Endothelial cell of umbilical vein (primary cell): ENCODE results near the gene DDR1. TPM values are rescaled to one million over a fixed set of nuclear protein-coding genes. Genes with fewer than 3 reads are reported as not detected.

ENCODE experiments used
- BruUV-seq: library from RNA; stranded (reverse); fragments of 400-500 nt; replicated peaks from 2 replicates; lab custom pipeline; 2021; lab: Mats Ljungman, UMichigan
- CTCF ChIA-PET: fragments of 300-600, 350-600 bp; sonication (Branson Sonifier 250); formaldehyde crosslinking; loops from one replicate; lab custom pipeline; 2021; ENCODE audit warnings: antibody characterized with exemption, inconsistent platforms; lab: Charles Lee
- POLR2A ChIA-PET: fragments of 300-600, 350-600 bp; sonication (Branson Sonifier 250); formaldehyde crosslinking; loops from one replicate; lab custom pipeline; 2021; ENCODE audit warnings: antibody characterized with exemption, inconsistent platforms; lab: Charles Lee
- DNase-seq: peaks from one replicate; pipeline ENCODE4 v3.0.0-alpha.2; 2011; ENCODE audit warnings: low read depth, low spot score
- FAIRE-seq: peaks from 2 replicates; lab custom pipeline; 2011; peaks lifted over from hg19 to GRCh38; lab: Jason Lieb, UNC
- H2AFZ ChIP-seq: 2 replicates; pipeline ENCODE4 v1.6.0; 2012; ENCODE audit warnings: low read depth, low read length, control low read depth, inconsistent platforms
- H3K27ac ChIP-seq: 2 replicates; pipeline ENCODE4 v1.5.1; 2011; ENCODE audit warnings: low read depth, mild to moderate bottlenecking, control low read depth, low read length, moderate library complexity; ENCODE audit not compliant: insufficient read depth
- H3K27me3 ChIP-seq, 2 experiments: 2 replicates each; pipeline versions ENCODE4 v1.6.0 to v1.6.1; 2011; ENCODE audit warnings: low read length in 2 of 2, mixed read lengths in 1 of 2; ENCODE audit not compliant: control insufficient read depth in 2 of 2, insufficient read depth in 2 of 2
- H3K36me3 ChIP-seq, 2 experiments: 2 replicates in 1 of 2; 3 replicates in 1 of 2; pipeline ENCODE4 v1.5.1; 2011; ENCODE audit warnings: low read length in 2 of 2, mild to moderate bottlenecking in 1 of 2, moderate library complexity in 1 of 2; ENCODE audit not compliant: control insufficient read depth in 2 of 2, insufficient read depth in 2 of 2; ENCODE audit errors: extremely low read depth in 1 of 2
- H3K4me1 ChIP-seq: 3 replicates; pipeline ENCODE4 v1.5.1; 2011; ENCODE audit warnings: mild to moderate bottlenecking, low read length; ENCODE audit not compliant: control insufficient read depth, insufficient read depth; ENCODE audit errors: extremely low read depth
- H3K4me2 ChIP-seq: 2 replicates; pipeline ENCODE4 v1.6.1; 2011; ENCODE audit warnings: low read length, control low read depth, mixed read lengths; ENCODE audit not compliant: insufficient read depth
- H3K4me3 ChIP-seq, 3 experiments: fragments of 200-600 bp in 1 of 3; sonication (generic), shearing (Covaris generic) in 1 of 3; replicated peaks in 1 of 3; 2 replicates each; pipeline ENCODE4 v1.5.1; 2011 to 2016; ENCODE audit warnings: control low read depth in 3 of 3, low read length in 3 of 3, mild to moderate bottlenecking in 2 of 3, inconsistent platforms in 1 of 3, low read depth in 1 of 3, moderate library complexity in 1 of 3; ENCODE audit not compliant: insufficient read depth in 1 of 3
- H3K79me2 ChIP-seq: 2 replicates; pipeline ENCODE4 v1.6.0; 2012; ENCODE audit warnings: low read length, inconsistent platforms; ENCODE audit not compliant: control insufficient read depth, insufficient read depth
- H3K9ac ChIP-seq: replicated peaks from 2 replicates; pipeline ENCODE3; 2011; ENCODE audit warnings: low read length, control low read depth; ENCODE audit not compliant: insufficient read depth; ENCODE audit errors: extremely low read depth
- H3K9me1 ChIP-seq: replicated peaks from 3 replicates; pipeline ENCODE4 v1.6.0; 2011; ENCODE audit warnings: mild to moderate bottlenecking, low read length; ENCODE audit not compliant: control insufficient read depth, insufficient read depth; ENCODE audit errors: extremely low read depth
- H3K9me3 ChIP-seq: replicated peaks from 2 replicates; pipeline ENCODE4 v1.5.1; 2012; ENCODE audit warnings: low read length, inconsistent platforms; ENCODE audit not compliant: control insufficient read depth, insufficient read depth
- H4K20me1 ChIP-seq: replicated peaks from 2 replicates; pipeline ENCODE3; 2011; ENCODE audit warnings: mild to moderate bottlenecking, low read length; ENCODE audit not compliant: control insufficient read depth, insufficient read depth; ENCODE audit errors: extremely low read depth
- CTCF ChIP-seq, 2 donors: IDR thresholded peaks; 1 replicate in 1 of 2; 2 replicates in 1 of 2; pipeline ENCODE4 v1.5.1; 2011; ENCODE audit warnings: low read length in 2 of 2, mild to moderate bottlenecking in 2 of 2, moderate library complexity in 2 of 2, control low read depth in 1 of 2, inconsistent platforms in 1 of 2, low read depth in 1 of 2; ENCODE audit not compliant: insufficient read depth in 1 of 2; ENCODE audit errors: extremely low read depth in 1 of 2
- EZH2 ChIP-seq: IDR thresholded peaks from 2 replicates; pipeline ENCODE4 v1.6.1; 2012; ENCODE audit warnings: borderline replicate concordance, low read depth, mild to moderate bottlenecking, moderate library complexity, low read length, inconsistent platforms; ENCODE audit not compliant: severe bottlenecking
- FOS ChIP-seq: IDR thresholded peaks from 2 replicates; pipeline ENCODE4 v1.6.1; 2011; ENCODE audit warnings: mild to moderate bottlenecking, low read length, moderate library complexity, borderline replicate concordance; ENCODE audit not compliant: insufficient read depth
- GATA2 ChIP-seq: IDR thresholded peaks from 2 replicates; pipeline ENCODE4 v1.7.0; 2011; ENCODE audit warnings: low read depth, mild to moderate bottlenecking, moderate library complexity, mixed read lengths, low read length; ENCODE audit not compliant: insufficient read length, insufficient read depth
- JUN ChIP-seq: IDR thresholded peaks from 2 replicates; pipeline ENCODE4 v1.6.1; 2011; ENCODE audit warnings: borderline replicate concordance, low read depth; ENCODE audit not compliant: insufficient read length, insufficient read depth
- MYC ChIP-seq: IDR thresholded peaks from one replicate; pipeline ENCODE4 v1.6.1; 2011; ENCODE audit warnings: mild to moderate bottlenecking, low read depth, low read length
- POLR2A ChIP-seq: IDR thresholded peaks from 2 replicates; pipeline ENCODE4 v1.6.1; 2012; ENCODE audit warnings: low read depth, mild to moderate bottlenecking, control low read depth, low read length
- POLR2AphosphoS5 ChIP-seq: IDR thresholded peaks from 2 replicates; pipeline ENCODE4 v1.6.1; 2012; ENCODE audit warnings: low read depth, mild to moderate bottlenecking, control low read depth, low read length, moderate library complexity; ENCODE audit not compliant: insufficient read depth
- dilution Hi-C: fragments of 300-500 bp; cut with MboI; formaldehyde crosslinking; loops from one replicate; pipeline ENCODE4 v1.15.0; 2019; ENCODE audit warnings: low sequenced_read_pairs; ENCODE audit not compliant: extremely low pct_ligation_motif_present
- intact Hi-C: fragments of 100-400 bp; cut with micrococcal nuclease; formaldehyde crosslinking; loops from one replicate; pipeline ENCODE4 v1.10.0; 2022
- polyA plus RNA-seq, 4 experiments: library from polyadenylated mRNA; depleted of rRNA in 3 of 4; stranded (reverse) in 3 of 4; unstranded in 1 of 4; fragments of >200 nt; gene quantifications; 2 replicates each; pipeline versions ENCODE4 v1.2.1 to v1.2.3, GENCODE V29; 2011 to 2012; ENCODE audit warnings: missing spikeins in 1 of 4
- total RNA-seq: library from RNA; stranded (reverse); gene quantifications from 2 replicates; pipeline ENCODE4 v1.2.3, GENCODE V29; 2021
- TF ChIP-seq, protein P1 (sequence below): IDR thresholded peaks from 2 replicates; pipeline ENCODE4 v1.6.1; 2011; ENCODE audit not compliant: insufficient read depth, insufficient read length

DDR1 gene
- total and polyA plus RNA-seq, 2 donors (not counting 3 experiments of a cell fraction or from before 2014, with no cell fraction given) = 8.8 to 22.9 TPM

GRCh38 chr6:30889921-30890645 is 5.8 kb downstream of the DDR1 start:
- TF ChIP-seq JUN = no peak
- TF ChIP-seq POLR2A = no peak
- no peak for TF ChIP-seq GATA2
- TF ChIP-seq, protein P1, sequence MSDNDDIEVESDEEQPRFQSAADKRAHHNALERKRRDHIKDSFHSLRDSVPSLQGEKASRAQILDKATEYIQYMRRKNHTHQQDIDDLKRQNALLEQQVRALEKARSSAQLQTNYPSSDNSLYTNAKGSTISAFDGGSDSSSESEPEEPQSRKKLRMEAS = no peak
- no peak for TF ChIP-seq POLR2AphosphoS5
- TF ChIP-seq EZH2 = no peak
- no peak for TF ChIP-seq MYC
- TF ChIP-seq FOS = no peak
- TF ChIP-seq CTCF (IDR thresholded peaks at IDR 0.05; ENCODE audit: extremely low read depth in 1 of 2, insufficient read depth in 1 of 2, low read depth in 1 of 2, low read length in 2 of 2) = no peak
- H3K27me3 ChIP-seq = no peaks in the 10 kb centered on the region
- ChIA-PET POLR2A (no interaction called here), CTCF (interaction anchor here (0.8 to 2.5 kb wide), 4 partner anchors 11 to 61 kb away, joined by 3 to 8 read pairs (median 3); no protein-coding TSS in a partner anchor)
- dilution Hi-C loops = loop anchor here (25.0 kb wide), 1 partner anchor 153 kb away; the partner anchor contains the start of genes FLOT1 and IER3
- H3K9ac ChIP-seq = no peak overlapping the region
- H3K4me1 ChIP-seq = no peaks in the 10 kb centered on the region
- no peak overlapping the region for H3K4me3 ChIP-seq
- H3K27ac ChIP-seq = no peak overlapping the region
- no peak overlapping the region for H3K4me2 ChIP-seq
- no peaks in the 10 kb centered on the region for H4K20me1 ChIP-seq
- DNase-seq (no peak), FAIRE-seq (no peak)
- H2AFZ ChIP-seq = no peak overlapping the region
- peaks cover 0 to 3% of the 10 kb centered on the region in 2 experiments for H3K36me3 ChIP-seq
- no peaks in the 10 kb centered on the region for H3K9me1 ChIP-seq
- intact Hi-C loops = no loop called here
- BruUV-seq = no TSS peak
- H3K9me3 ChIP-seq = no peaks in the 10 kb centered on the region
- H3K79me2 ChIP-seq = no peaks in the 10 kb centered on the region
